ENCODE results near the gene PIEZO2. TPM values are rescaled to one million over a fixed set of nuclear protein-coding genes. Genes with fewer than 3 reads are reported as not detected.
A peak's percentile ranks its signal among the peaks of the same experiment; 100 is the strongest.

PIEZO2 gene
- total RNA-seq, 1 experiment from 2014 or later, result 5.5 TPM

- no peak for DNase-seq (ENCODE audit: low read depth in 1 of 2, low spot score in 2 of 2)
- Histone ChIP-seq H3K4me3 (no peak overlapping the region), H3K27ac (no peak overlapping the region), H3K36me3 (no peaks in the 10 kb centered on the region), H3K27me3 (replicated peaks) (no peaks in the 10 kb centered on the region), H3K9me3 (replicated peaks) (no peaks in the 10 kb centered on the region), H3K4me1 (replicated peaks) (no peaks in the 10 kb centered on the region)
Observed at GRCh38 chr18:11162462-11162861, 13.1 kb upstream of the PIEZO2 start.

- H3K9me3 ChIP-seq (replicated peaks), result no peaks in the 10 kb centered on the region
- H3K27me3 ChIP-seq (replicated peaks), result no peaks in the 10 kb centered on the region
- no peak overlapping the region for H3K27ac ChIP-seq
- H3K4me3 ChIP-seq, result no peak overlapping the region
- no peaks in the 10 kb centered on the region for H3K4me1 ChIP-seq (replicated peaks)
- no peaks in the 10 kb centered on the region for H3K36me3 ChIP-seq
- no peak for DNase-seq (ENCODE audit: low read depth in 1 of 2, low spot score in 2 of 2)
Observed at GRCh38 chr18:11160313-11160712, 10.9 kb upstream of the PIEZO2 start.

- no peak for DNase-seq (ENCODE audit: low read depth in 1 of 2, low spot score in 2 of 2)
- Histone ChIP-seq H3K36me3 (no peaks in the 10 kb centered on the region), H3K4me3 (no peak overlapping the region), H3K27ac (no peak overlapping the region), H3K9me3 (replicated peaks) (no peaks in the 10 kb centered on the region), H3K27me3 (replicated peaks) (no peaks in the 10 kb centered on the region), H3K4me1 (replicated peaks) (no peaks in the 10 kb centered on the region)
Observed at GRCh38 chr18:11159844-11160243, 10.5 kb upstream of the PIEZO2 start.

- DNase-seq (ENCODE audit: low read depth in 1 of 2, low spot score in 2 of 2), result no peak
- Histone ChIP-seq H3K27me3 (replicated peaks) (no peaks in the 10 kb centered on the region), H3K27ac (no peak overlapping the region), H3K4me3 (no peak overlapping the region), H3K36me3 (no peaks in the 10 kb centered on the region), H3K4me1 (replicated peaks) (no peaks in the 10 kb centered on the region), H3K9me3 (replicated peaks) (no peaks in the 10 kb centered on the region)
Observed at GRCh38 chr18:11156978-11157377, 7.6 kb upstream of the PIEZO2 start.

GRCh38 chr18:11155034-11155759 lies 5.8 kb upstream of the PIEZO2 start:
- H3K4me1 ChIP-seq (replicated peaks), result no peaks in the 10 kb centered on the region
- no peaks in the 10 kb centered on the region for H3K9me3 ChIP-seq (replicated peaks)
- H3K27me3 ChIP-seq (replicated peaks), result peaks cover 4% of the 10 kb centered on the region; the same call in 1 of the 2 replicates
- no peak for DNase-seq (ENCODE audit: low read depth in 1 of 2, low spot score in 2 of 2)
- H3K4me3 ChIP-seq, result no peak overlapping the region
- no peak overlapping the region for H3K27ac ChIP-seq
- no peaks in the 10 kb centered on the region for H3K36me3 ChIP-seq

- H3K27ac ChIP-seq, result no peak overlapping the region
- H3K27me3 ChIP-seq (replicated peaks), result peaks cover 8% of the 10 kb centered on the region
- H3K4me1 ChIP-seq (replicated peaks), result peaks cover 4% of the 10 kb centered on the region
- H3K4me3 ChIP-seq, result no peak overlapping the region
- no peaks in the 10 kb centered on the region for H3K36me3 ChIP-seq
- no peaks in the 10 kb centered on the region for H3K9me3 ChIP-seq (replicated peaks)
- DNase-seq (ENCODE audit: low read depth in 1 of 2, low spot score in 2 of 2), result peak in 1 of 2 experiments; percentile 28
Observed at GRCh38 chr18:11154368-11154989, 5.1 kb upstream of the PIEZO2 start.

GRCh38 chr18:11153097-11153496 lies 3.7 kb upstream of the PIEZO2 start:
- Histone ChIP-seq H3K27me3 (replicated peaks) (peaks cover 21% of the 10 kb centered on the region), H3K4me3 (no peak overlapping the region), H3K9me3 (replicated peaks) (no peaks in the 10 kb centered on the region)

GRCh38 chr18:11150271-11150615 lies 874 bp upstream of the PIEZO2 start:
- H3K36me3 ChIP-seq, result no peaks in the 10 kb centered on the region
- peaks cover 25% of the 10 kb centered on the region for H3K27me3 ChIP-seq (replicated peaks)
- H3K4me3 ChIP-seq, result no peak overlapping the region

More at GRCh38 chr18:11153097-11153496, 3.7 kb upstream of the PIEZO2 start:
- Histone ChIP-seq H3K36me3 (no peaks in the 10 kb centered on the region), H3K4me1 (replicated peaks) (peaks cover 18% of the 10 kb centered on the region), H3K27ac (no peak overlapping the region)
- no peak for DNase-seq (ENCODE audit: low read depth in 1 of 2, low spot score in 2 of 2)

GRCh38 chr18:11148680-11149440 lies 509 bp downstream of the PIEZO2 start:
- Histone ChIP-seq H3K4me3 (peak overlapping the region; percentile 47), H3K27ac (no peak overlapping the region), H3K36me3 (no peaks in the 10 kb centered on the region), H3K9me3 (replicated peaks) (no peaks in the 10 kb centered on the region), H3K27me3 (replicated peaks) (peaks cover 25% of the 10 kb centered on the region), H3K4me1 (replicated peaks) (peaks cover 20% of the 10 kb centered on the region)
- peak in 1 of 2 experiments; percentile 65 for DNase-seq (ENCODE audit: low read depth in 1 of 2, low spot score in 2 of 2)

More at GRCh38 chr18:11150271-11150615, 874 bp upstream of the PIEZO2 start:
- no peak for DNase-seq (ENCODE audit: low read depth in 1 of 2, low spot score in 2 of 2)
- H3K4me1 ChIP-seq (replicated peaks), result peaks cover 20% of the 10 kb centered on the region
- H3K9me3 ChIP-seq (replicated peaks), result no peaks in the 10 kb centered on the region
- no peak overlapping the region for H3K27ac ChIP-seq

- peak overlapping the region; percentile 47 for H3K4me3 ChIP-seq
- peaks cover 20% of the 10 kb centered on the region for H3K4me1 ChIP-seq (replicated peaks)
- H3K27me3 ChIP-seq (replicated peaks), result peaks cover 25% of the 10 kb centered on the region
- H3K9me3 ChIP-seq (replicated peaks), result no peaks in the 10 kb centered on the region
- no peak for DNase-seq (ENCODE audit: low read depth in 1 of 2, low spot score in 2 of 2)
- no peak overlapping the region for H3K27ac ChIP-seq
- no peaks in the 10 kb centered on the region for H3K36me3 ChIP-seq
Observed at GRCh38 chr18:11147962-11148679, 1.2 kb downstream of the PIEZO2 start.

GRCh38 chr18:11147371-11147951 lies 1.9 kb downstream of the PIEZO2 start:
- Histone ChIP-seq H3K9me3 (replicated peaks) (no peaks in the 10 kb centered on the region), H3K36me3 (no peaks in the 10 kb centered on the region), H3K27ac (no peak overlapping the region), H3K4me3 (no peak overlapping the region), H3K4me1 (replicated peaks) (peaks cover 20% of the 10 kb centered on the region), H3K27me3 (replicated peaks) (peaks cover 25% of the 10 kb centered on the region)
- DNase-seq (ENCODE audit: low read depth in 1 of 2, low spot score in 2 of 2), result no peak

GRCh38 chr18:11146947-11147345 lies 2.4 kb downstream of the PIEZO2 start:
- no peak for DNase-seq (ENCODE audit: low read depth in 1 of 2, low spot score in 2 of 2)
- Histone ChIP-seq H3K4me1 (replicated peaks) (peaks cover 20% of the 10 kb centered on the region), H3K4me3 (no peak overlapping the region), H3K27ac (no peak overlapping the region), H3K9me3 (replicated peaks) (no peaks in the 10 kb centered on the region), H3K27me3 (replicated peaks) (peaks cover 25% of the 10 kb centered on the region), H3K36me3 (no peaks in the 10 kb centered on the region)

GRCh38 chr18:11146238-11146946 lies 3.0 kb downstream of the PIEZO2 start:
- DNase-seq (ENCODE audit: low read depth in 1 of 2, low spot score in 2 of 2), result no peak
- Histone ChIP-seq H3K9me3 (replicated peaks) (no peaks in the 10 kb centered on the region), H3K4me3 (no peak overlapping the region), H3K36me3 (no peaks in the 10 kb centered on the region), H3K27me3 (replicated peaks) (peaks cover 25% of the 10 kb centered on the region), H3K27ac (no peak overlapping the region), H3K4me1 (replicated peaks) (peaks cover 20% of the 10 kb centered on the region)
